GM19372 (cell line): Measurements from ENCODE around the gene KLLN.
"Not testable (repeated sequence)": the region's sequence is repeated elsewhere in the genome, so short reads cannot be mapped to it uniquely, and the experiment has no call there.

Source experiments
- ATAC-seq: cut with Tn5 transposase; IDR thresholded peaks from one replicate; pipeline ENCODE4 v1.9.1; 2021; ENCODE audit warnings: mild to moderate bottlenecking, low read depth, moderate library complexity; ENCODE audit not compliant: unreplicated experiment

KLLN gene

DNA sequence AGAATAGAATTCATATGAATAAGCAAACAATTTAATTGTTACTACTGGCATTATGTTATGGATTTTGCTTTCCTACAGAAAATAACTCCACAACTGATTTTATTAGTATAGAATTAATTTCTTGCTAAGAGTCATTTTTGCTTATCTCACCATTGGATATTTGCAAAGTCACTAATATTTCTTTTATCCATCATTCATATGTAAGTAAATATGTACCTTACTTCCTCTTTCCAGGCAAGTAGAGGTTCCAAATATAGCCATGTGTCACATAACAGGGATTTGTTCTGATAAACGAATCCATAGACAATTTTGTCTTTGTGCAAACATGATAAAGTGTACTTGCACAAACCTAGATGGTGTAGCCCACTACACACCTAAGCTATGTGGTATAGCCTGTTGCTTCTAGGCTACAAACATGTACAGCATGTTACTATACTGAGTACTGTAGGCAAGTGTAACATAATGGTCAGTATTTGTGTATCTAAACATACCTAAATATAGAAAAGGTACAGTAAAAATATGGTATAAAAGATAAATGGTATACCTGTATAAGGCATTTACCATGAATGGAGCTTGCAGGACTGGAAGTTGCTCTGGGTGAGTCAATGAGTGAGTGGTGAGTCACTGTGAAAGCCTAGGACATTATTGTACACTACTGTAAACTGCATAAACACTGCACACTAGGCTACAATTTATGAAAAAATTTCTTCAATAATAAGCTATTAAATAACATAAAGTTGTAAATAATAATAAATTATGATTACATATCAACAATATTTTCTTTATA is 18.3 kb downstream of the KLLN start:
- no peak for ATAC-seq

DNA sequence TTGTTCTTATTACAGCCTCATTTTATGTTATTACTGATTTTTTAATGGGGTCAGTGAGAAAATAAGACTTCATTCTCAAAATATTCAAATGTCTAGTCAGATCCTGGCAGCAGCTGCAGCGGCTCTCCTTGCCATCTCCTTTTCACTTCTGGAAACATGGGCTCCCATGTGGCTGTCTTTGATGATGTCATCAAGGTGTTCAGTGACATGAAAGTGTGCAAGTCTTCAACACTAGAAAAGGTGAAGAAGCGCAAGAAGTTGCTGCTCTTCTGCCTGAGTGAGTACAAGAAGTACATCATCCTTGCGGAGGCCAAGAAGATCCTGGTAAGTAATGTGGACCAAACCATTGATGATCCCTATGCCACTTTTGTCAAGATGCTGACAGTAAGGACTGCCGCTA is 19.6 kb downstream of the KLLN start:
- ATAC-seq = no peak

DNA sequence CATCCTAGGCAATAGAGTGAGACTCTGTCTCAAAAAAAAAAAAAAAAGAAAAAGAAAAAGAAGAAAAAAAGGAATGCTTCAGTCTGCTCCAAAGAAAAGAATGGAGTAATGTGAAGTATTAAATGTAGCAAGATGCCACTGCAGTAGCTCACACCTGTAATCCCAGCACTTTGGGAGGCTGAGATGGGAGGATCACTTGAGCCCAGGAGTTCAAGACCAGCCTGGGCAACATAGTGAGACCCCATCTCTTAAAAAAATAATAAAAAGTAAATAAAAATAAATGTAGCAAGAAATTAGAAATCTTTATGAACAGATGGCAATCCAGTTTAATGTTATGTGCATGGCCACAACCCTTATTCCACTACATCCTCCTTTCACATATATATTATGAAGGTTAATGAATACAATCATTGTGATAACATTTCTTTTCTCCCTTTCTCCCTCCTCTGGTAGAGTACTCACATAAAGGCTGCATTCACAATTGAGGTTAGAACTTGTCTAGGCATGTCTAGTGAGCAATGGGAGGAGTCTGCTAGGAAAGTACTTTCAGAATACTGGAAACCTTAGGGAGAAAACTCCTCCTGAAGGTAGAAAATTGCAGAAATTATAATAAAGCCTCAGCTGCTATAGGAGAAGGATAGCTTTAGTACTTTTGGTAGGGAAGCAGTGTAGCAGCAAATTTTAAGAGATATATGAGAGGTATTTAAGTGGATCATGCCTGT is 20.4 kb downstream of the KLLN start:
- no peak for ATAC-seq

DNA sequence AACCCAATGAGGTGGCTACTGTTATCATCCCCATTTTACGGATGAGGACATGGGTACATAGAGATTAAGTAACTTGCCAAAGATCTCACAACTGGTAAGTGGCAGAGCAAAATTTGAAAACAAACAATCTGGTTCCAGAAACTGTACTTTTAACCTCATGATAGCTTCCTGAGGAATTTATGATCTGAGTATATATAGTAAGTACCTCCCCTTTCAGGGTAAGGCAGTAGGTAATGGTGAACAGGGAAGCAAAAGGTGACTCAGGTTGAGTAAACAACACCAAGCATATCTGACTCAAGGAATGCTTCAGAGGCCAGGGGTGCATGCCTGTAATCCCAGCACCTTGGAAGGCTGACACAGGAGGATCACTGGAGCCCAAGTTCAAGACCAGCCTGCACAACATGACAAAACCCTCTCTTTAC is 21.1 kb downstream of the KLLN start:
- ATAC-seq = no peak

DNA sequence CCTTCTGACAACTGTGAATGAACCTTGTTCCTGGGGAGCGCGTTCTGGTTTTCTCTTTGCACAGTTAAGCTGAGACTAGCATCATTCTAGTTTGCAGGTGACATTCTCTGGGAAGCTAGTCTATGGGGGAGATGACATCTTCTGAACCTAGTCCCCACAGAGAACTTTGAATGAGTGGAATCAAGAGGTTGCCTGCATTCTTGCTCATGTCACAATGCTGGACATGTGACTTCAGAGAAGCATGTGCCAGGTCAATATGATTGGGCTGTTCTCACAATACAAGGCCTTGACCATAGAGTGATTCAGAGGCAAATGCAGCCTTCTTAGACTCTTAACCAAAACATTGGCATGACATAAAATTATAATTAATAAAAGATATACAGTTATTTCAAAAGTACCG is 22.1 kb downstream of the KLLN start:
- no peak for ATAC-seq

DNA sequence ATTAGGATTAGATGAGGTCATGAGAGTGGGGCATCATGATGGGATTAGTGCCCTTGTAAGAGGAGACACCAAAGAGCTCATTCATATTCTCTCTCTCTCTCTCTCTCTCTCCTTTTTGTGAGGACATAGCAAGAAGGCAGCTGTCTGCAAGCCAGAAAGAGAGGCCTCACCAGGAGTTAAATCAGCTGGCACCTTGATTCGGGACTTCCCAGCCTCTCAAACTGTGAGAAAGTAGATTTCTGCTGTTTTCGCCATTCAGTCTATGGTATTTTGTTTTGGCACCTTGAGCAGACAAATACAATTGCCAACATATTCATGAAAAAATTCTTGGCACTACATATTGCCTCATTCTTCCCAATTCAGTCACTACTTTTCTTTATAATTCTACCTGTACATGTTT is 24.7 kb downstream of the KLLN start:
- no peak for ATAC-seq

DNA sequence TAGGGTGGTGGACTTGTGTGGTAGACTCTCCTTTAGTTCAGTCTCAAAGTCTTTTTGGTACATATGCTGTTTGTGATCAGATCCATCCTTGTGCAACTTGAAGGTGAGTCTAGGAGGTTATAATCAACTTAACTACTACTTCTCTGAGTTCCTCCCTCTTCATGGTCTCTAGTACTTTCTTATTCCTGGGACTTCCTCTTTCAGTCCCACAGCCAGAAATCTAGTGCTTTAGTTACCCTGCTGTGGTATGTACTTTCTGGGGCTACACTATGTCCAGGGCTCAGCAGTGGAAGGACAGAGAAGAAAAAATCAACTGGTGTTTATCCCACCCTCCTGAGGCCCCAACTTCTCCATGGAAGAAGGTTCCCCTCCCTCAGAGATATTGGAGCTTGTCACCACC is 25.9 kb downstream of the KLLN start:
- no peak for ATAC-seq

DNA sequence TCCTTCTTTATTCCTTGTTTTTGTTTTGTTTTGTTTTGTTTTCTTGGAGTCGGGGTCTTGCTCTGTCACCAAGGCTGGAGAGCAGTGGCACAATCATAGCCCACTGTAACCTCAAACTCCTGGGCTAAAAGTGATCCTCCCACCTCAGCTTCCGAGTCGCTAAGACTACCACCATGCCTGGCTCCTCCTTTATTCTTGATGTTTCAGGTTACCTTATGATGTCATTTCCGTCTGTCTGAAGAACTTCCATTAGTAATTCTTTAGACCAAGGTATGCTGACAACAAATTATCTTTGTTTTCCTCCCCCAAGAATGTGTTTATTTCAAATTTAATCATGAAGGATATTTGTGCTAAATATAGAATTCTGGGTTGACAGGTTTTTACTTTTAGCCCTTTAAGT is 27.2 kb downstream of the KLLN start:
- ATAC-seq = no peak

DNA sequence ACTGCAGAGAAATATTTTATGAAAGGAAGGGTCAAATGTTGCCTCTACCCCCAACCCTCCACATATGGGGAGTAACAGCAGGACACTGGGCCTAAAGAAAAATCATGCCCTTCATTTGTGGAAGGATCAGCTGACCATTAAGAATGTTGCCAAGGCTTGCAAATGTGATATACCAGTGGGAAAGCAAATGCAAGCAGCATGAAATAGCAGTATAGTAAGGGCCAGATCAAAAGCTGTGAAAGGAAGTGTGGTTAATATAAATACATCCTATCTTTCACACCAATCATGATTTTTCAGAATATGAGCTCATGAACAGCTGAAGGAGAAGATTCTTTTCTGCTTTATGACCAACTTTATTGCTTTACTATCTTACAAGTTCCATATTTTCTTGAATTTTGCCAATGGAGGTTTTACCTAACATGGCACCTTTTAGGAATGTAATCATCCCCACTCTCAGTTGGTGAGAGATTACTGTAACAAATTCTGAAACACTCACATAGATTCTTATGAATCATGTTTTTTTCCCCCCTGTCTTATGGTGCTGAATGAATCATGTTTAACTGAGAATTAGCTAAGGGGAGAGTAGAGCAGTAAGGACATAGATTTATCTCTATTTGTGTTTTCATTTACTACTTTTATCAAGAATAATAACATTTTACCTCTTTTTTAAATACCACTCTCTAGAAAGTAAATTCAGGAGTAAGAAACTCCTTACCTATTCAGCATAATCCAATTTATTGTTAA is 33.2 kb downstream of the KLLN start:
- ATAC-seq = no peak

DNA sequence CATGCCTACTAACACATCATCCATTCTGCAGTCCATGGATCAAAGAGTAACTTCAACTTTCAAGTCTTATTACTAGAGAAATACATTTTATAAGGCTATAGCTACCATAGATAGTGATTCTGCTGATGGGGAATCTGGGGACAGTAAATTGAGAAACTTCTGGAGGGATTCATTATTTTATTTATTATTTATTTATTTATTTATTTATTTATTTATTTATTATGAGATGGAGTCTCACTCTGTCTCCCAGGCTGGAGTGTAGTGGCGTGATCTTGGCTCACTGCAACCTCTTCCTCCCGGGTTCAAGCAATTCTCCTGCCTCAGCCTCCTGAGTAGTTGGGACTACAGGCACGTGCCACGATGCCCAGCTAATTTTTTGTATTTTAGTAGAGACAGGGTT is 34.3 kb downstream of the KLLN start:
- not testable (repeated sequence) for ATAC-seq

DNA sequence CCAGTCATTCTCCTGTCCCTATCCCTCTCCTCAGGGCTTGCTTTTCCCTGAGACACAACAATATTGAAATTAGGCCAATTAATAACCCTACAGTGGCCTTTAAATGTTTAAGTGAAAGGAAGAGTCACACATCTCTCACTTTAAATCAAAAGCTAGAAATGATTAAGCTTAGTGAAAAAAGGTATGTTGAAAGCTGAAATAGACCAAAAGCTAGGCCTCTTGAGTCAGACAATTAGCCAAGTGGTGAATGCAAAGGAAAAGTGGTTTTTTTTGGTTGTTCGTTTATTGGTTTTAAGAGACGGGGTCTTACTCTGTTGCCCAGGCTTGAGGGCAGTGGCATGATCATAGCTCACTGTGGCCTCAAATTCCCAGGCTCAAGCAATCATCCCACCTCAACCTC is 35.7 kb downstream of the KLLN start:
- ATAC-seq = no peak

DNA sequence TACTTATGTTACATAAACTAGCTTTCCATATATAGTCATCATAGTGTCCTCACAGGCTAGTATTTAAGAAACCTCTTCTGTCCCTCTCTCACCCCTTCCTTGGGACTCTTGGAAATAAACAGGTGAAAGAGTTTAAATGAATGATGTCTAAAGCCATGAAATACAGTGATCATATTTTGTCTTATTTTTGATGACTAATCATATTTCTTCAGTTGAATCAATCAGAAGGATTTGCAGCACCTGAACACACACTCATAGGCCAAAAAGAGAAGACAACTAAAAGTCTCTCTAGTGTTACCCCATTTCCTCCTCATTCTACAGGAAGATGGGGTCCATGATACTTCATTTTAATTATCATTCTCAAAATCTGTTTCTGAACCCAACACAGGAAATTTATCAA is 36.7 kb downstream of the KLLN start:
- ATAC-seq = no peak

DNA sequence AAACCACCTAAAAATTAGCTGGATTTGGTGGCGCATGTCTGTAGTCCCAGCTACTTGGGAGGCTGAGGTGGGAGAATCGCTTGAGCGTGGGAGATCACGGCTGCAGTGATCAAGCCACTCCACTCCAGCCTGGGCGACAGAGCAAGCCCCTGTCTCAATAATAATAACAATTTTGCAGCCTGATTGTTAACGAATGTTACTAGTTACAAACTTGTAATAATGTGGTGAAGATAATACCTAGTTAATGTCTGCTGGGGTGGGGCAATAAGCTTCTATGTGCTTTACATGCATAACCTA is 44.1 kb downstream of the KLLN start:
- ATAC-seq = no peak

DNA sequence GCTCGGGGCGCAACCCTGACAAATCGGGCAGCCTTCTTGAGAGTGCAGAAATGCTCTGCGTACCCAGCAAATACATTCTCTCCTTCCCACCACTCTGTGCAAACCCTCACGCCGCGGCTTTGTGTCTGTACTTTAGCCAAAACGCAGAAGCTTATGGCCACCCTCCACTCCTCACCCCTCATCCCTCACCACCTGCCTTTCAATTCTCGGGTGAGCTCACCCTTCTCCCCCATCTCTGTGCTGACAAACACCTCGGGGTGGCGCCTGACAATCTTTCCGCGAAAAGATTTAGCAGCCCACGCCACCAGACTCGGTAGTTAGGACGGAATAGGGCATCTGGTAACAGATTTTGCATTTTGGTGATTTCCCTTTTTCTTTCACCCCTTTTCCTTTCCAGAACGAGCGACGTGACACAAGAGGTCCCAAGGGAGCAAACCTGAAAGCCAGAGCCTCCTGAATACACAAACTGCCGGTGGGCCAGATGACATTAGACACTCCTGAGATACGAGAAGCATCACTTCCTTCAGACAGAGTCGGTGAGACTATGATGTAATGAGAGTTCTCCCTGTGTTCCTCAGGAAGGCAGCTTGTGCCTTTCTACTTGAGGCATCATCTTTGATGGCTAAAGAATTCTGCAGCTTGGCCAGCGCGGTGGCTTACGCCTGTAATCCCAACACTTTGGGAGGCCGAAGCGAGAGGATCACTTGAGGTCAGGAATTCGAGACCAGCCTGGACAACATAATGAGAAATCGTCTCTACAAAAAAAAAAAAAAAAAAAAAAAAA is 44.6 kb downstream of the KLLN start:
- ATAC-seq = peak; percentile 44

DNA sequence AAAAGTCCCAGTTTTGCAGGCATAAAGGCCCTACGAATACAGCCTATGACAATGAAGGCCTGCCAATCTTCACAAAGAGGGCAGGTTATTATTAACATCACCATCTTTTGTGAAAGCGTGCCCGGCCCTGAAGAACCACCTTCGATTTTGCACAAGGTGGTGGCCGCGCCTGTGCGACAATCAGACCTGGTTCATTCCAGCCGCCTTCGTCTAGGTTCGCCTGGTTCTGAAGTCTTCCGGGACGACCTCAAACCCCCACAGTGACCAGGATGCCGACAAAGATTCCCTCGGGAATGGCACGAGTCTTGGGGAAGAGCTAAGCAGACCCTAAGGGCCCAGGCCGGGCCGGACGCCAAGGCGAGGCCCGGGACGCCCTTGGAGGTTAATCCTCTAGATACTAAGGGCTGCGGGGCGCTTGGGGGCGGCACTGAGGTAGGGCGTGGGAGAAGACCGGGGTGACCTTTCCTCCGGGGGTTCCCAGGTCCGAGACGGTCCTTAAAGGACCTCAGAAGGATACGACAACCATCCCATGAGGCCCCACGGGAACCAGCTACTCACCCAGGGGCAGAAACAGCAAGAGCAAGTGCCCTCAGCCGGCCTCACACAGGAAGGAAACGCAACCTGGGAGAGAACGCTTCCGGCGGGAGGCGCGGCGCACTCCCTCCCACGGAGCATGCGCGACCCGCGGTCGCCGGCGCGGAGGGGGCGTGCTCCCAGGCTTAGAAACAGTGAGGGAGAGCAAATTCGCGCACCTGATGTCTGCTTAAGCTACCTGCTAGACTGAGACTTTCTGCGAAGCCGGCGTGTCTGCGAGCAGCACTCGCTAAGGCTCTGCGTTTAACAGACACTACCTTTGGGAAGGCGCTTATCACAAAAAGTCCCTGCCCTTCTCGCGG is 45.5 kb downstream of the KLLN start, which contains the start of gene ATAD1:
ATAD1 (minus strand) TSS at position 618 of the 896 bp plus-strand sequence. CDS start 3,627 bp downstream, outside the sequence.
- ATAC-seq = peak; percentile 78

DNA sequence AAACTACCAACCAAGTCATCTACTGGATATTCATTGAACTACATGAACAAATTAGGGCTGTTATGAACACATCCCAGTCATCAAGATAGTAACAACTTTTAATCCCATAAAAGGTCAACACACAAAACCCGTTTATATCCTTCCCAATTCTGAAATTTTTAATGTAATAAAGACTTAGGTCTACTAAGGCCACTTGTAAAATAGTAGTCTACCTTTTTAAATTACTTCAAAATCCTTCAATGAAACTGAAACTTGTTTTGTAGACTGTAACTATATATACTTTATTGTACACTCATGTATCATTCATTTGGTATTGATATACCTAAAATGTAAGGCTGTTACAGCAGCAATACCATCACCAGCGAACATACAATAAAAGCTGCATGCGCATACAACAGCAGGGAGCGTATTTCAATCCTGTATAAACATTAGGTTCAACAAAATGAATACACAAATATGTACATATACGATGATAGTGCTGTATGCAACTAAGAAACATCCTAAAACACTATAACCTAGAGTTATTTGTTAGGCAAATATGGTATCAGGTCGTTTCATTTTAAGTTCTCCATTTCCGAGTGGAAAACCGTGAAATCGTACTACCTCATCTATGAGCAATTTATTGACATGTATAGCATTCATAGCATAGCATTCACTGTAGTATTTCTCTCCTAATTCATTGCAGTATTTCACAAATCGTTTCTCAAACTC is 46.3 kb downstream of the KLLN start:
- no peak for ATAC-seq

DNA sequence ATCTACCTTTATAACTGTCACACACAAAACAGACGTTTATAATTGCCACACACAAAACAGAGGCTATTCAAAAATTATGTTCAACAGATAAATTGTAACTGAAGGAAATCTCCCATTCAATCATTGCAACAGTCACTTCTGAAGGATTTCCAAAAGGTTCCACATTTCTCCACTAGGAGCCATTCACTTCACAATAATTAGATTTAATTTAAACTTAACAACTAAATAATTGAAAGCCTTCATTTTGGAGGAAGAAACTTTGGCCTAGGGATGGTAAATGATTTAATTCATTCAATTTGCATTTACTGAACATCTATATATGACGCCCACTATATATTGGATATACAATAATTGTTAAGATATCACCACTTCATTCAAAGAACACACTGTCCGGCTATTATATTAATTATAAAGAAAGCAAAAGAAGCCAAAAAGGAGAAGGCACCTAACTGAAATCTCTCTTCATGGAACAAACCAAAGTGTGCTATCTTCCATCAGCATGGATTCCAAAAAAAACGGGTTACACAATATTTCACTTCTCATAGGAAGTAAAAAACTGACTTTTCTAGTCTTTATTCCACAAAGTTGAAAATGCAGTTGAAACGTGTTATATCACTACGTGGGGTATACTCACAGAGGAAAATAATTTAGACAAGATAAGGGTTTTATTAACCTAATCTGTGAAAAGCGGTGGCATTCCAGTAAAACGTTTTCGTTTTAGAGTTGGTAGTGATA is 47.0 kb downstream of the KLLN start:
- ATAC-seq = no peak
